OCI-LY1 (cell line): ENCODE results near the gene ADGRV1.
"Not testable (repeated sequence)": the region's sequence is repeated elsewhere in the genome, so short reads cannot be mapped to it uniquely, and the experiment has no call there.

Source experiments
- H2AFZ ChIP-seq: fragments of 200-600 bp; sonication (generic), shearing (Covaris generic); 2 replicates; pipeline ENCODE4 v1.6.0; 2014; ENCODE audit warnings: antibody characterized with exemption, mild to moderate bottlenecking, low read length
- H3F3A ChIP-seq: fragments of 200-600 bp; sonication (generic), shearing (Covaris generic); 2 replicates; pipeline ENCODE4 v1.6.0; 2014; ENCODE audit warnings: mild to moderate bottlenecking, antibody characterized with exemption, low read length, moderate library complexity; ENCODE audit not compliant: insufficient read depth
- H3K27ac ChIP-seq: fragments of 200-600 bp; sonication (generic); 2 replicates; pipeline ENCODE4 v1.5.1; 2014; ENCODE audit warnings: low read length, mixed run types, mild to moderate bottlenecking, low read depth; ENCODE audit not compliant: poor library complexity, severe bottlenecking
- H3K27me3 ChIP-seq: fragments of 200-600 bp; sonication (generic); 2 replicates; pipeline ENCODE4 v1.6.0; 2014; ENCODE audit warnings: antibody characterized with exemption, mild to moderate bottlenecking, low read length, moderate library complexity; ENCODE audit not compliant: insufficient read depth
- H3K36me3 ChIP-seq: fragments of 200-600 bp; sonication (generic); 2 replicates; pipeline ENCODE4 v1.6.1; 2014; ENCODE audit warnings: mild to moderate bottlenecking, antibody characterized with exemption, low read length, moderate library complexity, mixed read lengths; ENCODE audit not compliant: insufficient read depth
- H3K4me1 ChIP-seq: fragments of 200-600 bp; sonication (generic); 2 replicates; pipeline ENCODE4 v1.5.1; 2014; ENCODE audit warnings: mild to moderate bottlenecking, low read length, moderate library complexity; ENCODE audit not compliant: insufficient read depth, severe bottlenecking
- H3K4me2 ChIP-seq: fragments of 200-600 bp; sonication (generic), shearing (Covaris generic); 2 replicates; pipeline ENCODE4 v1.6.1; 2014; ENCODE audit warnings: low read length
- H3K4me3 ChIP-seq: fragments of 200-600 bp; sonication (generic); 2 replicates; pipeline ENCODE4 v1.5.1; 2014; ENCODE audit warnings: low read length, low read depth, mild to moderate bottlenecking, mixed read lengths; ENCODE audit not compliant: poor library complexity, severe bottlenecking
- H3K79me2 ChIP-seq: fragments of 200-600 bp; shearing (Covaris generic); 2 replicates; pipeline ENCODE4 v1.6.1; 2016; ENCODE audit warnings: mixed run types, low read length, mixed read lengths; ENCODE audit not compliant: insufficient read depth
- H3K9ac ChIP-seq: fragments of 200-600 bp; sonication (generic), shearing (Covaris generic); 2 replicates; pipeline ENCODE4 v1.6.1; 2014; ENCODE audit warnings: mild to moderate bottlenecking, low read length, mixed read lengths
- H3K9me2 ChIP-seq: fragments of 200-600 bp; sonication (generic), shearing (Covaris generic); 2 replicates; pipeline ENCODE4 v1.6.1; 2014; ENCODE audit warnings: low read depth, mild to moderate bottlenecking, low read length, mixed read lengths
- H3K9me3 ChIP-seq: fragments of 200-600 bp; shearing (Covaris generic); 2 replicates; pipeline ENCODE4 v1.6.1; 2014; ENCODE audit warnings: low read length, mixed read lengths
- H4K20me1 ChIP-seq: fragments of 200-600 bp; sonication (generic), shearing (Covaris generic); 2 replicates; pipeline ENCODE4 v1.6.0; 2016; ENCODE audit warnings: mild to moderate bottlenecking, low read length; ENCODE audit not compliant: insufficient read depth
- EZH2 ChIP-seq: fragments of 200-600 bp; sonication (generic), shearing (Covaris generic); IDR thresholded peaks from 2 replicates; pipeline ENCODE4 v1.8.0; 2017; ENCODE audit warnings: borderline replicate concordance, mixed run types, mild to moderate bottlenecking, antibody characterized with exemption, low read length, moderate library complexity, mixed read lengths
- TF ChIP-seq, protein P1 (sequence below): fragments of 200-600 bp; sonication (generic), shearing (Covaris generic); IDR thresholded peaks from 2 replicates; pipeline ENCODE4 v1.5.1; 2017; ENCODE audit warnings: mild to moderate bottlenecking, antibody characterized with exemption, low read length, moderate library complexity, mixed read lengths

The ADGRV1 gene

GRCh38 chr5:90657788-90658187 is 99.2 kb downstream of the ADGRV1 start:
- Histone ChIP-seq H3K4me3 (no peak overlapping the region), H3K27ac (no peak overlapping the region), H3K36me3 (no peaks in the 10 kb centered on the region), H3F3A (no peaks in the 10 kb centered on the region), H2AFZ (no peak overlapping the region), H3K9me2 (no peaks in the 10 kb centered on the region), H3K27me3 (no peaks in the 10 kb centered on the region), H3K9me3 (no peaks in the 10 kb centered on the region), H4K20me1 (no peaks in the 10 kb centered on the region), H3K9ac (no peak overlapping the region), H3K4me1 (no peaks in the 10 kb centered on the region), H3K4me2 (no peak overlapping the region), H3K79me2 (no peaks in the 10 kb centered on the region)
- TF ChIP-seq, protein P1, sequence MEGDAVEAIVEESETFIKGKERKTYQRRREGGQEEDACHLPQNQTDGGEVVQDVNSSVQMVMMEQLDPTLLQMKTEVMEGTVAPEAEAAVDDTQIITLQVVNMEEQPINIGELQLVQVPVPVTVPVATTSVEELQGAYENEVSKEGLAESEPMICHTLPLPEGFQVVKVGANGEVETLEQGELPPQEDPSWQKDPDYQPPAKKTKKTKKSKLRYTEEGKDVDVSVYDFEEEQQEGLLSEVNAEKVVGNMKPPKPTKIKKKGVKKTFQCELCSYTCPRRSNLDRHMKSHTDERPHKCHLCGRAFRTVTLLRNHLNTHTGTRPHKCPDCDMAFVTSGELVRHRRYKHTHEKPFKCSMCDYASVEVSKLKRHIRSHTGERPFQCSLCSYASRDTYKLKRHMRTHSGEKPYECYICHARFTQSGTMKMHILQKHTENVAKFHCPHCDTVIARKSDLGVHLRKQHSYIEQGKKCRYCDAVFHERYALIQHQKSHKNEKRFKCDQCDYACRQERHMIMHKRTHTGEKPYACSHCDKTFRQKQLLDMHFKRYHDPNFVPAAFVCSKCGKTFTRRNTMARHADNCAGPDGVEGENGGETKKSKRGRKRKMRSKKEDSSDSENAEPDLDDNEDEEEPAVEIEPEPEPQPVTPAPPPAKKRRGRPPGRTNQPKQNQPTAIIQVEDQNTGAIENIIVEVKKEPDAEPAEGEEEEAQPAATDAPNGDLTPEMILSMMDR: no peak
- no peak for TF ChIP-seq EZH2

DNA sequence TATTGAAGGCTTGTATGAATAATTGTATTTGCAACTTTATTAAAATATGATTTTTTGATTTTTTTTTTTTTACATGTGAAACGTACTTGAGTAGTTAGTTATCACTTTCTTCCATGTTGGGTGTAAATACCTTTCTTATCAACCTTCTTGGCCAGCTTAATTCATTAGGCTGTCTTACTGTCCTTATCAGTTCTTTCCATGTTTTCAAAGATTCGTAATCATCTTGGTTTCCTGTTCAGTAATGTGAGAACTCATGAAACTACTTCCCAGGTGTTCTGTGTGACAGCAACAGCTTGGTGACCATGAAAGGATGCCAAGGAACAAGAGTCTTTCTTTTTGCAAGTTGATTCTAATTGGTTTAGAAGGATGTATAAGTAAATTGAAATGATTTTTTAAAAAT is 100.0 kb downstream of the ADGRV1 start:
- Histone ChIP-seq H2AFZ (no peak overlapping the region), H3F3A (no peaks in the 10 kb centered on the region), H3K27ac (no peak overlapping the region), H3K79me2 (no peaks in the 10 kb centered on the region), H3K9ac (no peak overlapping the region), H3K4me2 (no peak overlapping the region), H3K9me2 (no peaks in the 10 kb centered on the region), H3K36me3 (no peaks in the 10 kb centered on the region), H3K27me3 (no peaks in the 10 kb centered on the region), H4K20me1 (no peaks in the 10 kb centered on the region), H3K9me3 (no peaks in the 10 kb centered on the region), H3K4me1 (no peaks in the 10 kb centered on the region), H3K4me3 (no peak overlapping the region)
- TF ChIP-seq, protein P1: no peak
- no peak for TF ChIP-seq EZH2

DNA sequence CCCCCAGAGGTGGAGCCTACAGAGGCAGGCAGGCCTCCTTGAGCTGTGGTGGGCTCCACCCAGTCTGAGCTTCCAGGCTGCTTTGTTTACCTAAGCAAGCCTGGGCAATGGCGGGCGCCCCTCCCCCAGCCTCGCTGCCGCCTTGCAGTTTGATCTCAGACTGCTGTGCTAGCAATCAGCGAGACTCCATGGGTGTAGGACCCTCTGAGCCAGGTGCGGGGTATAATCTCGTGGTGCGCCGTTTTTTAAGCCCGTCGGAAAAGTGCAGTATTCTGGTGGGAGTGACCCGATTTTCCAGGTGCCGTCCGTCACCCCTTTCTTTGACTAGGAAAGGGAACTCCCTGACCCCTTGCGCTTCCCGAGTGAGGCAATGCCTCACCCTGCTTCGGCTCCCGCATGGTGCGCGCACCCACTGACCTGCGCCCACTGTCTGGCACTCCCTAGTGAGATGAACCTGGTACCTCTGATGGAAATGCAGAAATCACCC is 109.5 kb downstream of the ADGRV1 start:
- not testable (repeated sequence) for H3K27ac ChIP-seq, H3K9me3 ChIP-seq, H3K9me2 ChIP-seq, H3K4me2 ChIP-seq, H3K36me3 ChIP-seq, H3K4me3 ChIP-seq, H3K27me3 ChIP-seq, H4K20me1 ChIP-seq, H3K9ac ChIP-seq, H3K79me2 ChIP-seq, H3F3A ChIP-seq, H3K4me1 ChIP-seq, H2AFZ ChIP-seq

- Histone ChIP-seq H3K4me1 (no peaks in the 10 kb centered on the region), H3K4me2 (no peak overlapping the region), H3K9me3 (no peaks in the 10 kb centered on the region), H3K9me2 (no peaks in the 10 kb centered on the region), H3K27me3 (no peaks in the 10 kb centered on the region), H3K36me3 (no peaks in the 10 kb centered on the region), H2AFZ (no peak overlapping the region), H3K79me2 (no peaks in the 10 kb centered on the region), H3K9ac (no peak overlapping the region), H3K27ac (no peak overlapping the region), H3K4me3 (no peak overlapping the region), H4K20me1 (no peaks in the 10 kb centered on the region), H3F3A (no peaks in the 10 kb centered on the region)
- TF ChIP-seq, protein P1: no peak
- no peak for TF ChIP-seq EZH2
These were observed 116.6 kb downstream of the ADGRV1 start for GRCh38 chr5:90675222-90675621.
